Endothelial cell of umbilical vein (primary cell): ENCODE data around the gene ATP10A. TPM values are rescaled to one million over a fixed set of nuclear protein-coding genes. Genes with fewer than 3 reads are reported as not detected.

Experiments used
- BruUV-seq: library from RNA; stranded (reverse); fragments of 400-500 nt; replicated peaks from 2 replicates; lab custom pipeline; 2021; lab: Mats Ljungman, UMichigan
- CTCF ChIA-PET: fragments of 300-600, 350-600 bp; sonication (Branson Sonifier 250); formaldehyde crosslinking; loops from one replicate; lab custom pipeline; 2021; ENCODE audit warnings: antibody characterized with exemption, inconsistent platforms; lab: Charles Lee
- POLR2A ChIA-PET: fragments of 300-600, 350-600 bp; sonication (Branson Sonifier 250); formaldehyde crosslinking; loops from one replicate; lab custom pipeline; 2021; ENCODE audit warnings: antibody characterized with exemption, inconsistent platforms; lab: Charles Lee
- DNase-seq: peaks from one replicate; pipeline ENCODE4 v3.0.0-alpha.2; 2011; ENCODE audit warnings: low read depth, low spot score
- FAIRE-seq: peaks from 2 replicates; lab custom pipeline; 2011; peaks lifted over from hg19 to GRCh38; lab: Jason Lieb, UNC
- H2AFZ ChIP-seq: 2 replicates; pipeline ENCODE4 v1.6.0; 2012; ENCODE audit warnings: low read depth, low read length, control low read depth, inconsistent platforms
- H3K27ac ChIP-seq: 2 replicates; pipeline ENCODE4 v1.5.1; 2011; ENCODE audit warnings: low read depth, mild to moderate bottlenecking, control low read depth, low read length, moderate library complexity; ENCODE audit not compliant: insufficient read depth
- H3K27me3 ChIP-seq, 2 experiments: 2 replicates each; pipeline versions ENCODE4 v1.6.0 to v1.6.1; 2011; ENCODE audit warnings: low read length in 2 of 2, mixed read lengths in 1 of 2; ENCODE audit not compliant: control insufficient read depth in 2 of 2, insufficient read depth in 2 of 2
- H3K36me3 ChIP-seq, 2 experiments: 2 replicates in 1 of 2; 3 replicates in 1 of 2; pipeline ENCODE4 v1.5.1; 2011; ENCODE audit warnings: low read length in 2 of 2, mild to moderate bottlenecking in 1 of 2, moderate library complexity in 1 of 2; ENCODE audit not compliant: control insufficient read depth in 2 of 2, insufficient read depth in 2 of 2; ENCODE audit errors: extremely low read depth in 1 of 2
- H3K4me1 ChIP-seq: 3 replicates; pipeline ENCODE4 v1.5.1; 2011; ENCODE audit warnings: mild to moderate bottlenecking, low read length; ENCODE audit not compliant: control insufficient read depth, insufficient read depth; ENCODE audit errors: extremely low read depth
- H3K4me2 ChIP-seq: 2 replicates; pipeline ENCODE4 v1.6.1; 2011; ENCODE audit warnings: low read length, control low read depth, mixed read lengths; ENCODE audit not compliant: insufficient read depth
- H3K4me3 ChIP-seq, 3 experiments: fragments of 200-600 bp in 1 of 3; sonication (generic), shearing (Covaris generic) in 1 of 3; replicated peaks in 1 of 3; 2 replicates each; pipeline ENCODE4 v1.5.1; 2011 to 2016; ENCODE audit warnings: control low read depth in 3 of 3, low read length in 3 of 3, mild to moderate bottlenecking in 2 of 3, inconsistent platforms in 1 of 3, low read depth in 1 of 3, moderate library complexity in 1 of 3; ENCODE audit not compliant: insufficient read depth in 1 of 3
- H3K79me2 ChIP-seq: 2 replicates; pipeline ENCODE4 v1.6.0; 2012; ENCODE audit warnings: low read length, inconsistent platforms; ENCODE audit not compliant: control insufficient read depth, insufficient read depth
- H3K9ac ChIP-seq: replicated peaks from 2 replicates; pipeline ENCODE3; 2011; ENCODE audit warnings: low read length, control low read depth; ENCODE audit not compliant: insufficient read depth; ENCODE audit errors: extremely low read depth
- H3K9me1 ChIP-seq: replicated peaks from 3 replicates; pipeline ENCODE4 v1.6.0; 2011; ENCODE audit warnings: mild to moderate bottlenecking, low read length; ENCODE audit not compliant: control insufficient read depth, insufficient read depth; ENCODE audit errors: extremely low read depth
- H3K9me3 ChIP-seq: replicated peaks from 2 replicates; pipeline ENCODE4 v1.5.1; 2012; ENCODE audit warnings: low read length, inconsistent platforms; ENCODE audit not compliant: control insufficient read depth, insufficient read depth
- H4K20me1 ChIP-seq: replicated peaks from 2 replicates; pipeline ENCODE3; 2011; ENCODE audit warnings: mild to moderate bottlenecking, low read length; ENCODE audit not compliant: control insufficient read depth, insufficient read depth; ENCODE audit errors: extremely low read depth
- EZH2 ChIP-seq: IDR thresholded peaks from 2 replicates; pipeline ENCODE4 v1.6.1; 2012; ENCODE audit warnings: borderline replicate concordance, low read depth, mild to moderate bottlenecking, moderate library complexity, low read length, inconsistent platforms; ENCODE audit not compliant: severe bottlenecking
- FOS ChIP-seq: IDR thresholded peaks from 2 replicates; pipeline ENCODE4 v1.6.1; 2011; ENCODE audit warnings: mild to moderate bottlenecking, low read length, moderate library complexity, borderline replicate concordance; ENCODE audit not compliant: insufficient read depth
- GATA2 ChIP-seq: IDR thresholded peaks from 2 replicates; pipeline ENCODE4 v1.7.0; 2011; ENCODE audit warnings: low read depth, mild to moderate bottlenecking, moderate library complexity, mixed read lengths, low read length; ENCODE audit not compliant: insufficient read length, insufficient read depth
- JUN ChIP-seq: IDR thresholded peaks from 2 replicates; pipeline ENCODE4 v1.6.1; 2011; ENCODE audit warnings: borderline replicate concordance, low read depth; ENCODE audit not compliant: insufficient read length, insufficient read depth
- MYC ChIP-seq: IDR thresholded peaks from one replicate; pipeline ENCODE4 v1.6.1; 2011; ENCODE audit warnings: mild to moderate bottlenecking, low read depth, low read length
- POLR2A ChIP-seq: IDR thresholded peaks from 2 replicates; pipeline ENCODE4 v1.6.1; 2012; ENCODE audit warnings: low read depth, mild to moderate bottlenecking, control low read depth, low read length
- POLR2AphosphoS5 ChIP-seq: IDR thresholded peaks from 2 replicates; pipeline ENCODE4 v1.6.1; 2012; ENCODE audit warnings: low read depth, mild to moderate bottlenecking, control low read depth, low read length, moderate library complexity; ENCODE audit not compliant: insufficient read depth
- dilution Hi-C: fragments of 300-500 bp; cut with MboI; formaldehyde crosslinking; loops from one replicate; pipeline ENCODE4 v1.15.0; 2019; ENCODE audit warnings: low sequenced_read_pairs; ENCODE audit not compliant: extremely low pct_ligation_motif_present
- intact Hi-C: fragments of 100-400 bp; cut with micrococcal nuclease; formaldehyde crosslinking; loops from one replicate; pipeline ENCODE4 v1.10.0; 2022
- polyA plus RNA-seq, 4 experiments: library from polyadenylated mRNA; depleted of rRNA in 3 of 4; stranded (reverse) in 3 of 4; unstranded in 1 of 4; fragments of >200 nt; gene quantifications; 2 replicates each; pipeline versions ENCODE4 v1.2.1 to v1.2.3, GENCODE V29; 2011 to 2012; ENCODE audit warnings: missing spikeins in 1 of 4
- total RNA-seq: library from RNA; stranded (reverse); gene quantifications from 2 replicates; pipeline ENCODE4 v1.2.3, GENCODE V29; 2021
- TF ChIP-seq, protein P1 (sequence below), 2 donors: IDR thresholded peaks; 1 replicate in 1 of 2; 2 replicates in 1 of 2; pipeline ENCODE4 v1.5.1; 2011; ENCODE audit warnings: low read length in 2 of 2, mild to moderate bottlenecking in 2 of 2, moderate library complexity in 2 of 2, control low read depth in 1 of 2, inconsistent platforms in 1 of 2, low read depth in 1 of 2; ENCODE audit not compliant: insufficient read depth in 1 of 2; ENCODE audit errors: extremely low read depth in 1 of 2
- TF ChIP-seq, protein P2 (sequence below): IDR thresholded peaks from 2 replicates; pipeline ENCODE4 v1.6.1; 2011; ENCODE audit not compliant: insufficient read depth, insufficient read length

Gene ATP10A
- total and polyA plus RNA-seq, 2 donors (not counting 3 experiments of a cell fraction or from before 2014, with no cell fraction given): not detected

DNA sequence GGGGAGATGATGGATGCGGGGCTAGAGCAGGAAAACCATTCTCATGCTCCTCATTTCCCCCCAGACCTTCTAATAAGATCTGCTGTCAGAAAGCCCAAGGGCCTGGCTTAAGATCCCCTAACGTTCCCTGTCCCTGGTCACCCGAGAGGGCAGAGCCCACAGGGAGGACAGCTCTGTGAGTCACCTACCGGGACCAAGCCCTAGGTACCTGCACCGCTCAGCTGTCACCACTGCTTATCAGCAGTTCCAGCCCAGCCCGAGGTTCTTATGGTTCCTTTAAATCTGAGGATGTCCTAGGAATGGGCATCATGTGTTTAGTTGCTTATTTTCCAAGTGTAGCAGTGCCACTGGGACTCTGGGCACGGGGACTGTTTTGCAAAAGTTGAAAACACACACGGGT, 53.0 kb downstream of the ATP10A start:
- FAIRE-seq (no peak), DNase-seq (no peak)
- Histone ChIP-seq H3K79me2 (no peaks in the 10 kb centered on the region), H2AFZ (no peak overlapping the region), H3K9ac (no peak overlapping the region), H3K9me3 (peaks cover 3% of the 10 kb centered on the region), H3K27me3 (no peaks in the 10 kb centered on the region), H3K36me3 (no peaks in the 10 kb centered on the region), H3K9me1 (no peaks in the 10 kb centered on the region), H4K20me1 (no peaks in the 10 kb centered on the region), H3K4me1 (no peaks in the 10 kb centered on the region), H3K4me3 (no peak overlapping the region), H3K27ac (no peak overlapping the region), H3K4me2 (no peak overlapping the region)
- ChIA-PET POLR2A (no interaction called here), CTCF (no interaction called here)
- dilution Hi-C loops (no loop called here), intact Hi-C loops (loop anchor here (10.0 kb wide), 1 partner anchor 55 kb away; the partner anchor contains the start of gene ATP10A)
- BruUV-seq: no TSS peak
- TF ChIP-seq GATA2 (no peak), FOS (no peak), JUN (no peak), MYC (no peak), POLR2A (no peak), POLR2AphosphoS5 (no peak), EZH2 (no peak)
- TF ChIP-seq, protein P1, sequence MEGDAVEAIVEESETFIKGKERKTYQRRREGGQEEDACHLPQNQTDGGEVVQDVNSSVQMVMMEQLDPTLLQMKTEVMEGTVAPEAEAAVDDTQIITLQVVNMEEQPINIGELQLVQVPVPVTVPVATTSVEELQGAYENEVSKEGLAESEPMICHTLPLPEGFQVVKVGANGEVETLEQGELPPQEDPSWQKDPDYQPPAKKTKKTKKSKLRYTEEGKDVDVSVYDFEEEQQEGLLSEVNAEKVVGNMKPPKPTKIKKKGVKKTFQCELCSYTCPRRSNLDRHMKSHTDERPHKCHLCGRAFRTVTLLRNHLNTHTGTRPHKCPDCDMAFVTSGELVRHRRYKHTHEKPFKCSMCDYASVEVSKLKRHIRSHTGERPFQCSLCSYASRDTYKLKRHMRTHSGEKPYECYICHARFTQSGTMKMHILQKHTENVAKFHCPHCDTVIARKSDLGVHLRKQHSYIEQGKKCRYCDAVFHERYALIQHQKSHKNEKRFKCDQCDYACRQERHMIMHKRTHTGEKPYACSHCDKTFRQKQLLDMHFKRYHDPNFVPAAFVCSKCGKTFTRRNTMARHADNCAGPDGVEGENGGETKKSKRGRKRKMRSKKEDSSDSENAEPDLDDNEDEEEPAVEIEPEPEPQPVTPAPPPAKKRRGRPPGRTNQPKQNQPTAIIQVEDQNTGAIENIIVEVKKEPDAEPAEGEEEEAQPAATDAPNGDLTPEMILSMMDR (IDR thresholded peaks at IDR 0.05; ENCODE audit: extremely low read depth in 1 of 2, insufficient read depth in 1 of 2, low read depth in 1 of 2, low read length in 2 of 2): no peak
- TF ChIP-seq, protein P2, sequence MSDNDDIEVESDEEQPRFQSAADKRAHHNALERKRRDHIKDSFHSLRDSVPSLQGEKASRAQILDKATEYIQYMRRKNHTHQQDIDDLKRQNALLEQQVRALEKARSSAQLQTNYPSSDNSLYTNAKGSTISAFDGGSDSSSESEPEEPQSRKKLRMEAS: no peak
